Ishikawa (cell line): ENCODE measurements around the gene KRT84.

Experiments
- CEBPB ChIP-seq: IDR thresholded peaks from 2 replicates; pipeline ENCODE4 v1.6.1; 2012
- CREB1 ChIP-seq: IDR thresholded peaks from 2 replicates; pipeline ENCODE4 v1.6.1; 2012; ENCODE audit warnings: low read depth
- EGR1 ChIP-seq: IDR thresholded peaks from 2 replicates; pipeline ENCODE4 v1.6.1; 2012
- EP300 ChIP-seq: IDR thresholded peaks from 2 replicates; pipeline ENCODE4 v1.6.1; 2012; ENCODE audit warnings: borderline replicate concordance
- FOXM1 ChIP-seq: IDR thresholded peaks from 2 replicates; pipeline ENCODE4 v1.6.1; 2012; ENCODE audit warnings: low read depth, borderline replicate concordance
- NFIC ChIP-seq: IDR thresholded peaks from 2 replicates; pipeline ENCODE4 v1.6.1; 2012
- RAD21 ChIP-seq: IDR thresholded peaks from 2 replicates; pipeline ENCODE4 v1.6.1; 2012; ENCODE audit warnings: low read depth
- TAF1 ChIP-seq: IDR thresholded peaks from 2 replicates; pipeline ENCODE4 v1.6.1; 2012; ENCODE audit warnings: low read depth, mild to moderate bottlenecking
- TCF12 ChIP-seq: IDR thresholded peaks from 2 replicates; pipeline ENCODE4 v1.6.1; 2012; ENCODE audit warnings: low read depth
- TEAD4 ChIP-seq: IDR thresholded peaks from 2 replicates; pipeline ENCODE4 v1.6.1; 2012
- YY1 ChIP-seq: IDR thresholded peaks from 2 replicates; pipeline ENCODE4 v1.6.1; 2012; ENCODE audit warnings: low read depth
- ZBTB7A ChIP-seq: IDR thresholded peaks from 2 replicates; pipeline ENCODE4 v1.6.1; 2012; ENCODE audit warnings: low read depth
- TF ChIP-seq, protein P1 (sequence below): IDR thresholded peaks from 2 replicates; pipeline ENCODE4 v1.6.1; 2012
- TF ChIP-seq, protein P2 (sequence below): IDR thresholded peaks from 2 replicates; pipeline ENCODE4 v1.6.1; 2012
- TF ChIP-seq, protein P3 (sequence below): IDR thresholded peaks from 2 replicates; pipeline ENCODE4 v1.6.1; 2012; ENCODE audit warnings: low read depth, mild to moderate bottlenecking

KRT84 gene

DNA sequence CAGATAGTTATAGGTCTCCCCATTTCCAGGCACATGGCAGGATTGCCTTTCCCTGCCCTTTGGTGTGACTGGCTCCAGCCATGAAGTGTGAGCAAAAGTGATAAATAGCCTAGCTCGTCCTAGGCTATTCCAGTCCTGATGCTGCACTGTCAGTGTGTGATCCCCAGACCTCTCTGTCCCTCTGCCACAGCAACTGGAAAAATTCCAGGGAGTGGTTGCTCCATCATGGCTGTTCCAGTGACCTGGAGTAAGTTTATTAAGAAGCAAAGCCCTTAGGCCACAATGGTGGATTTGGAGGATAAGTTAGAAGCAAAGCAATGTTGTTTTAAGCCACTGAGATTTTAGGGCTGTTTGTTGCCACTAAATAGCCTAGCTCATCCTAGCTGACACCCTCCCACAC is 54.4 kb downstream of the KRT84 start:
- TF ChIP-seq YY1 = no peak
- no peak for TF ChIP-seq EGR1
- TF ChIP-seq, protein P1, sequence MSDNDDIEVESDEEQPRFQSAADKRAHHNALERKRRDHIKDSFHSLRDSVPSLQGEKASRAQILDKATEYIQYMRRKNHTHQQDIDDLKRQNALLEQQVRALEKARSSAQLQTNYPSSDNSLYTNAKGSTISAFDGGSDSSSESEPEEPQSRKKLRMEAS = no peak
- no peak for TF ChIP-seq CREB1
- TF ChIP-seq, protein P2, sequence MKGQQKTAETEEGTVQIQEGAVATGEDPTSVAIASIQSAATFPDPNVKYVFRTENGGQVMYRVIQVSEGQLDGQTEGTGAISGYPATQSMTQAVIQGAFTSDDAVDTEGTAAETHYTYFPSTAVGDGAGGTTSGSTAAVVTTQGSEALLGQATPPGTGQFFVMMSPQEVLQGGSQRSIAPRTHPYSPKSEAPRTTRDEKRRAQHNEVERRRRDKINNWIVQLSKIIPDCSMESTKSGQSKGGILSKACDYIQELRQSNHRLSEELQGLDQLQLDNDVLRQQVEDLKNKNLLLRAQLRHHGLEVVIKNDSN = no peak
- no peak for TF ChIP-seq TEAD4
- no peak for TF ChIP-seq RAD21
- TF ChIP-seq FOXM1 = no peak
- TF ChIP-seq CEBPB = no peak
- TF ChIP-seq, protein P3, sequence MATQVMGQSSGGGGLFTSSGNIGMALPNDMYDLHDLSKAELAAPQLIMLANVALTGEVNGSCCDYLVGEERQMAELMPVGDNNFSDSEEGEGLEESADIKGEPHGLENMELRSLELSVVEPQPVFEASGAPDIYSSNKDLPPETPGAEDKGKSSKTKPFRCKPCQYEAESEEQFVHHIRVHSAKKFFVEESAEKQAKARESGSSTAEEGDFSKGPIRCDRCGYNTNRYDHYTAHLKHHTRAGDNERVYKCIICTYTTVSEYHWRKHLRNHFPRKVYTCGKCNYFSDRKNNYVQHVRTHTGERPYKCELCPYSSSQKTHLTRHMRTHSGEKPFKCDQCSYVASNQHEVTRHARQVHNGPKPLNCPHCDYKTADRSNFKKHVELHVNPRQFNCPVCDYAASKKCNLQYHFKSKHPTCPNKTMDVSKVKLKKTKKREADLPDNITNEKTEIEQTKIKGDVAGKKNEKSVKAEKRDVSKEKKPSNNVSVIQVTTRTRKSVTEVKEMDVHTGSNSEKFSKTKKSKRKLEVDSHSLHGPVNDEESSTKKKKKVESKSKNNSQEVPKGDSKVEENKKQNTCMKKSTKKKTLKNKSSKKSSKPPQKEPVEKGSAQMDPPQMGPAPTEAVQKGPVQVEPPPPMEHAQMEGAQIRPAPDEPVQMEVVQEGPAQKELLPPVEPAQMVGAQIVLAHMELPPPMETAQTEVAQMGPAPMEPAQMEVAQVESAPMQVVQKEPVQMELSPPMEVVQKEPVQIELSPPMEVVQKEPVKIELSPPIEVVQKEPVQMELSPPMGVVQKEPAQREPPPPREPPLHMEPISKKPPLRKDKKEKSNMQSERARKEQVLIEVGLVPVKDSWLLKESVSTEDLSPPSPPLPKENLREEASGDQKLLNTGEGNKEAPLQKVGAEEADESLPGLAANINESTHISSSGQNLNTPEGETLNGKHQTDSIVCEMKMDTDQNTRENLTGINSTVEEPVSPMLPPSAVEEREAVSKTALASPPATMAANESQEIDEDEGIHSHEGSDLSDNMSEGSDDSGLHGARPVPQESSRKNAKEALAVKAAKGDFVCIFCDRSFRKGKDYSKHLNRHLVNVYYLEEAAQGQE = no peak
- no peak for TF ChIP-seq TCF12
- TF ChIP-seq TAF1 = no peak
- no peak for TF ChIP-seq EP300
- no peak for TF ChIP-seq ZBTB7A
- TF ChIP-seq NFIC = no peak

DNA sequence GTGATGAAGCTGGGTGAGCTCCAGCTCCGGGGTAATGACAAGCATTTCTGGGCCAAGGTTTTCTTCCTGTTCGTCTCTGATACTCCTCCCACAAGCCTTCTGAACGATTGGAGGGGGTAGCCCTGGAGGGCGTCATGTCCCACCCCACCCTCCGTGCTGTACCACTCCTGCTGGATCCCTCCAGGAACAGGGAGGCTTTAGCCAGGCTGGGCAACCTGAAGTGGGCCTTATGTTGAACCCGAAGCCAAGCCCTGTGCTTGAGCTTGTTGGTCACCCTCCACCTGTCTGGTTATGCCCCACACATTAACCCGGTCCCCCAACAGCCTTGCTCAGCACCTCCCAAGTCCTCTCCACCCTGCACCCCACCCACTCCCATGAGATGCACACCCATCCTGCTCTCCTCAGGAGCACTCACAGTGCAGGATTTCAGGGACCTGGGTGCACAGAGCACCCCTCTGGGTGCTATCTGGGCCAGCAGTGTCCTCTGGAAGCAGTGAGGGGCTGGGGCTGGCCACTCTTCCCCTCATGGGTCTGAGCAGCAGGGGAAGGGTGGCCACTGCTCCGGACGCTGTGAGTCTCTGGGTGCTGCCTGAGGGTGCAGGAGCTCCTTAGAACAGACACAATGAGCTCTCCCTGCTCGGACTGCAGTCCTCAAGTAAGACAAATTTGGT is 57.5 kb downstream of the KRT84 start:
- TF ChIP-seq EGR1 (no peak), NFIC (no peak), EP300 (no peak)
